PC-3 (cell line): ENCODE data around the gene C1orf21. TPM values are rescaled to one million over a fixed set of nuclear protein-coding genes. Genes with fewer than 3 reads are reported as not detected.

Source experiments
- ATAC-seq: fragments of 200-7000 bp; cut with Tn5 transposase; 2 replicates; pipeline ENCODE4 v1.9.1; 2020; ENCODE audit warnings: mild to moderate bottlenecking, moderate library complexity
- BruUV-seq: library from RNA; stranded (reverse); fragments of 400-500 nt; replicated peaks from 2 replicates; lab custom pipeline; 2021; lab: Mats Ljungman, UMichigan
- CTCF ChIA-PET: fragments of 300-600 bp; sonication (Branson Sonifier 250); formaldehyde crosslinking; loops from one replicate; lab custom pipeline; 2022; ENCODE audit warnings: antibody characterized with exemption; lab: Charles Lee
- POLR2A ChIA-PET: fragments of 300-600 bp; sonication (Branson Sonifier 250); formaldehyde crosslinking; loops from one replicate; lab custom pipeline; 2022; ENCODE audit warnings: antibody characterized with exemption; ENCODE audit not compliant: unreplicated experiment; lab: Charles Lee
- DNase-seq: peaks from one replicate; pipeline ENCODE4 v3.0.0-alpha.2; 2015
- H2AFZ ChIP-seq: fragments of 300-600 bp; sonication (generic); 2 replicates; pipeline ENCODE4 v1.6.0; 2016; ENCODE audit warnings: antibody characterized with exemption, low read length
- H3F3A ChIP-seq: fragments of 300-600 bp; sonication (generic); one replicate; pipeline ENCODE4 v1.6.0; 2017; ENCODE audit warnings: antibody characterized with exemption, low read length, control low read depth, mild to moderate bottlenecking; ENCODE audit not compliant: unreplicated experiment
- H3K27ac ChIP-seq: fragments of 300-600 bp; sonication (generic); 2 replicates; pipeline ENCODE4 v1.5.1; 2016; ENCODE audit warnings: mild to moderate bottlenecking, low read length
- H3K27me3 ChIP-seq: fragments of 300-600 bp; sonication (generic); 2 replicates; pipeline ENCODE4 v1.6.1; 2016; ENCODE audit warnings: low read length, mixed read lengths
- H3K36me3 ChIP-seq: fragments of 300-600 bp; sonication (generic); 2 replicates; pipeline ENCODE4 v1.6.1; 2016; ENCODE audit warnings: low read depth, mixed run types, low read length, mixed read lengths
- H3K4me1 ChIP-seq: fragments of 300-600 bp; sonication (generic); 2 replicates; pipeline ENCODE4 v1.5.1; 2016; ENCODE audit warnings: low read length; ENCODE audit not compliant: insufficient read depth
- H3K4me2 ChIP-seq: fragments of 300-600 bp; sonication (generic); 2 replicates; pipeline ENCODE4 v1.6.0; 2016; ENCODE audit warnings: low read length
- H3K4me3 ChIP-seq: fragments of 300-600 bp; sonication (generic); 2 replicates; pipeline ENCODE4 v1.5.1; 2016; ENCODE audit warnings: mild to moderate bottlenecking, low read length, mixed read lengths
- H3K79me2 ChIP-seq: fragments of 300-600 bp; sonication (generic); 2 replicates; pipeline ENCODE4 v1.6.1; 2017; ENCODE audit warnings: low read length, mixed read lengths
- H3K9ac ChIP-seq: fragments of 300-600 bp; sonication (generic); 2 replicates; pipeline ENCODE4 v1.6.0; 2016; ENCODE audit warnings: mild to moderate bottlenecking, low read length
- H3K9me2 ChIP-seq: fragments of 300-600 bp; sonication (generic); replicated peaks from 2 replicates; pipeline ENCODE4 v1.6.1; 2016; ENCODE audit warnings: mixed run types, low read length, mixed read lengths
- H3K9me3 ChIP-seq: fragments of 300-600 bp; sonication (generic); 2 replicates; pipeline ENCODE4 v1.6.1; 2016; ENCODE audit warnings: low read length, mixed read lengths
- H4K20me1 ChIP-seq: fragments of 300-600 bp; sonication (generic); 2 replicates; pipeline ENCODE4 v1.6.1; 2016; ENCODE audit warnings: low read length, mixed read lengths
- CTCF ChIP-seq: fragments of 300-600 bp; sonication (generic); conservative IDR thresholded peaks from 2 replicates; pipeline ENCODE4 v1.5.1; 2017; ENCODE audit warnings: antibody characterized with exemption, low read depth, mild to moderate bottlenecking, low read length
- EZH2 ChIP-seq: fragments of 300-600 bp; sonication (generic); IDR thresholded peaks from one replicate; pipeline ENCODE4 v1.6.1; 2017; ENCODE audit warnings: antibody characterized with exemption, mild to moderate bottlenecking, low read length; ENCODE audit not compliant: unreplicated experiment
- EZH2phosphoT487 ChIP-seq: fragments of 300-600 bp; sonication (generic); IDR thresholded peaks from 2 replicates; pipeline ENCODE4 v1.6.1; 2018; ENCODE audit warnings: mild to moderate bottlenecking, antibody characterized with exemption, low read length, borderline replicate concordance
- intact Hi-C: fragments of 100-400 bp; cut with micrococcal nuclease; formaldehyde crosslinking; loops from 2 replicates; pipeline ENCODE4 v1.9.0; 2023
- total RNA-seq: library from RNA; depleted of rRNA; stranded (reverse); fragments of >200 nt; gene quantifications from 2 replicates; pipeline ENCODE4 v1.2.3, GENCODE V29; 2014

C1orf21 gene
- total RNA-seq, 1 experiment from 2014 or later: 1.3 TPM

DNA sequence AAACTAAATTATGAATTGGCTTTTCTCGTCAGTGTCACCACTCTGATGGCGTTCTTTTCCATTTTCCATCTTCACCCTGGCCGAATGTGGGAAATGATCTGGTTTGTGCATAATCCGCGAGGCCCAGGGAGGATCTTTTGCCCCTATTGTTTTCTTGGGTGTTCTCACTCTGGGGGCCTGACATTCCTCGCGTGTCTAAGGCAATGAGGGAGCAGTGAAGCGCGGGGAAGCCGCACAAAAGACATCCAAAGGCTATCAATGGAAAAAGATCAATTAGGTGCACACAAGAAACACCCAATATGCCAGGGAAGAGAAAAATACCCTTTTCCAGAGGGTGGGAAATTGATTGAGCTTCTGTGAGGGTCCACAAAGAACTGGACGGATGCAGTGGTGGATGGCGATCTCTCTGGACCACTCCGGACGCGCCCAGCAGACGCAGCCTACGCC is 941 bp upstream of the C1orf21 start:
- intact Hi-C loops: loop anchor here (5.0 to 10.0 kb wide), 4 partner anchors 141 to 309 kb away; no protein-coding TSS in a partner anchor
- ATAC-seq (no peak), DNase-seq (no peak)
- no TSS peak for BruUV-seq
- Histone ChIP-seq H3K9me2 (no peaks in the 10 kb centered on the region), H3K36me3 (no peaks in the 10 kb centered on the region), H3K4me2 (peak overlapping the region; percentile 97), H3K9ac (peak overlapping the region; percentile 61), H4K20me1 (no peaks in the 10 kb centered on the region), H2AFZ (peak overlapping the region; percentile 89), H3K27me3 (no peaks in the 10 kb centered on the region), H3K79me2 (0 out of 2 replicates have a peak, but pooled peaks cover 4% of the 10 kb centered on the region), H3K4me3 (peak overlapping the region; percentile 90), H3K9me3 (no peaks in the 10 kb centered on the region), H3K4me1 (peaks cover 10% of the 10 kb centered on the region; the same call in 1 of the 2 replicates), H3K27ac (no peak overlapping the region), H3F3A (no peaks in the 10 kb centered on the region)
- POLR2A ChIA-PET: no interaction called here
- no peak for TF ChIP-seq EZH2
- TF ChIP-seq EZH2phosphoT487: no peak
- no peak for TF ChIP-seq CTCF
- CTCF ChIA-PET: no interaction called here

DNA sequence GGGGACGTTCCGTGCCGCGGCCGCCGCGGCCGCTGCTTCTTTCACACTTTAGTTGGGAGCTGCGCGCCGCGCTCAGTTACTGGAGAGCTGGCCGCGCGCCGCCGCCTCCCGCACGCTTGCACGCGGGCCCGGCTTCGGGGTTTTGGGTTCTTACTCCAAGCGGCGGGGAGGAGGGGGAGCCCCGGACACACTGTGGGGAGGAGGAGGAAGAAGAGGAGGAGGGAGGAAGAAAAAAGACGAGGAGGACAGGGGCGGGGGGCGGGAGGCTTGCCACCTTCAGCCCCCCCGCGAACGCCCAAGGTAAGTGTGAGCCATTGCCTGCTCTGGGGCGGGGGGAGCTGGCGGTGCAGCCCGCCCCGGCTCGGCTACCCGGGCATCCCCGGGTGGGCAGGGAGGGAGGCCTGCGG is 243 bp downstream of the C1orf21 start:
- H4K20me1 ChIP-seq: no peaks in the 10 kb centered on the region
- TF ChIP-seq EZH2phosphoT487: no peak
- TF ChIP-seq CTCF: no peak
- no peak for TF ChIP-seq EZH2
- H3K4me2 ChIP-seq: peak overlapping the region; percentile 97
- no peaks in the 10 kb centered on the region for H3F3A ChIP-seq
- intact Hi-C loops: loop anchor here (5.0 to 10.0 kb wide), 4 partner anchors 142 to 308 kb away; no protein-coding TSS in a partner anchor
- CTCF ChIA-PET: interaction anchor here (0.6 to 0.8 kb wide), 2 partner anchors 22 to 145 kb away, joined by 3 to 5 read pairs; no protein-coding TSS in a partner anchor
- no TSS peak for BruUV-seq
- H3K4me3 ChIP-seq: peak overlapping the region; percentile 90
- no peaks in the 10 kb centered on the region for H3K36me3 ChIP-seq
- POLR2A ChIA-PET: interaction anchor here (0.5 kb wide), 3 partner anchors 105 to 985 kb away, joined by 3 to 4 read pairs (median 3); no protein-coding TSS in a partner anchor
- H3K9ac ChIP-seq: peak overlapping the region; percentile 61
- H3K9me2 ChIP-seq: no peaks in the 10 kb centered on the region
- ATAC-seq (no peak; the same call in 1 of the 2 replicates), DNase-seq (no peak)
- H3K27me3 ChIP-seq: no peaks in the 10 kb centered on the region
- peaks cover 10% of the 10 kb centered on the region; the same call in 1 of the 2 replicates for H3K4me1 ChIP-seq
- H3K27ac ChIP-seq: no peak overlapping the region
- peak overlapping the region; percentile 89 for H2AFZ ChIP-seq
- H3K9me3 ChIP-seq: no peaks in the 10 kb centered on the region
- 0 out of 2 replicates have a peak, but pooled peaks cover 4% of the 10 kb centered on the region for H3K79me2 ChIP-seq
